NCI-H1694 (cell line): Measurements from ENCODE around the gene SMPD2.
"Not testable (repeated sequence)": the region's sequence is repeated elsewhere in the genome, so short reads cannot be mapped to it uniquely, and the experiment has no call there.

Experiments used
- DNase-seq: peaks from one replicate; lab custom pipeline; 2025; lab: John Stamatoyannopoulos, UW

The SMPD2 gene

DNA sequence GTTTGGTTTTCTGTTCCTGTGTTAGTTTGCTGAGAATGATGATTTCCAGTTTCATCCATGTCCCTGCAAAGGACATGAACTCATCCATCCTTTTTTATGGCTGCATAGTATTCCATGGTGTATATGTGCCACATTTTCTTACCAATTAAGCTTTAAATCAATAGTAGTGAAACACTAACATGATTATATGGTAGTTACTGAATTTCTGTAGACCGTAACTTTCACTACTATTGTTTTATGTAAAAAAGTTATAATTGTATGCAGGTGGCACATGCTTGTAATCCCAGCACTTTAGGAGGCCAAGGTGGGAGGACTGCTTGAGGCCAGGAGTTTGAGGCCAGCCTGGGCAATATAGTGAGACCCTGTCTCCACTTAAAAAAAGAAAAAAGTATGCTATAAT lies 20.7 kb downstream of the SMPD2 start:
- not testable (repeated sequence) for DNase-seq

DNA sequence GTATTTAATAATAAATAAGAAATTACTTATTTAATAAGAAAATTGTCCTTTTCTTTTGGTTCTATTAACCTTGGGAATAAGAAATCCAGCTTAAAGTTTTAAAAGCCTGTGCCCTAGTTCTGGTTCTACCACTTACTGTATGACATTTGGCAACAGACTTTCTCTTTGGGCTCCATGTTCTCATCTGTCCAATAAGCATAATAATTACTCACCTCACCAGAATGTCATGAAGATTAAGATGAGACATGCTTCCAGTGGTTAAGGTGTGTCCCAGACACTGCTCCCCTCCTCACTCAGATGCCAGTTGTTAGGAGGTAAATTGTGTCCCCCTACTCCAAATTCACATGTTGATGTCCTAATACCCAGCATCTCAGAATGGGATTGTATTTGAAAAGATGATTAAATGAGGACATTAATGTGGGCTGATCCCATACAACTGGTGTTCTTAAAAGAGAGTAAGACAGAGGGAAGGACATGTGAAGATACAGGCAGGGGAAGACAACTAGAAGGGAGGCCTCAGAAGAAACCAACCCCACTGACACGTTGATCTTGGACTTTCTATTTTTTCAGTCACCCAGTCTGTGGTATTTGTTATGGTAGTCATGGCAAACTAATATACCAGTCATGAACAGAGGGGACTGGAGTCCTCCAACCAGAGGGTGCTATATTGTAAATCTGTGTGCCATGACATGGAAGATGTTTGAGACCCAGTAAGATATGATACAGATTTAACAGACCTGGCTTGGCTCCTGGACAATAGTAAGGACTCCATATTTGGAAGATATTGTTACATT lies 21.4 kb downstream of the SMPD2 start:
- DNase-seq = no peak

DNA sequence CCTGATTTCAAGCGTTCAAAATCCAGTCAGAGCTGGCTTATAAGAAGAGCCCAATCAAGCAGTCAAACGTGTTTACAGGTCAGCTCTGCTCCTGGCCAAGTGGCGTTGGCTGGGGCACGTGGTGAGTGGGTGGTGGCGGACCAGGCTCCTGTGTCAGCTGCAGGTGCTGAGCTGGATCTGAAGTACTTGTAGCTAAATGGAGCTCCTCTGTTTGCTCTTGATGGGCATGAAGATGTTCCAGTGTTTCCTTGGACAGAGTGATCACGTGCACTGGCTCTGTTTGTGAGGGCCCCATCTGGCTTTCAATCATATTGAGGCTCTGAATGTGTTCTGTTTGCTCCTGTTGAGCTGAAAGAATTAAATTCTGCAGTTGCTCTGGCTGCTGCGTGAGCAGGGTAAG lies 25.2 kb downstream of the SMPD2 start:
- no peak for DNase-seq

DNA sequence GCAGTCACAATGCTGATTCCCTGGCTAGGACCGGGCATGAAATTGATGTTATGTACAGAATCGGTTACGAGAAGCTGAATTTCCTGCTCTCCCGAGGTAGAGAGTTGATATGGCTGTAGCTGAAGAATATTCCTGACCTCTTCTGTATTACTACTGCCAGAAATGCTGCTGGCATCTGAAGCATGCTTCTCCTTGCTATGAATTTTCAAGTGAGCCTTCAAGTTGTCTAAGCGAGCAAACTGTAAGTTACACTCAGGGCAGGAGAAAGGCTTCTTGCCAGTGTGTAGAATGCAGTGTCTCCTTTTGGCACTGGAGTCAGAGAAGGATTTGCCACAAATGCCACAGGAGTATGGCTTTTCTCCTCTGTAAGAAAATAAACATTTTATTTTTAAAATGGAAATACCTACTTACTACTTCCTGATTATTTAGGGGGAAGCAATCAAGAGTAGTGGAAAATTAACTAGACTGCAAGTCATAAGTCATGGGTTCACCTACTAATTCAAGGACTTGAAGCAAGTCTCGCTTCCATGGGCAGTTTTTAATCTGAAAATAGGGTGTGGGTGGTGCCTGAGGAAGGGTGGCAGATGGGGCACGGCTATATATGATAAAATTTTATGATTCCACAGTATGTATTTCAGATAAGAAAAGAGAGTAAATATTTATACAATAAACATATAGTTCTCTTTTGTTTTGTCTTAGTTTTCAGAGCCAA lies 25.8 kb downstream of the SMPD2 start:
- DNase-seq = no peak

DNA sequence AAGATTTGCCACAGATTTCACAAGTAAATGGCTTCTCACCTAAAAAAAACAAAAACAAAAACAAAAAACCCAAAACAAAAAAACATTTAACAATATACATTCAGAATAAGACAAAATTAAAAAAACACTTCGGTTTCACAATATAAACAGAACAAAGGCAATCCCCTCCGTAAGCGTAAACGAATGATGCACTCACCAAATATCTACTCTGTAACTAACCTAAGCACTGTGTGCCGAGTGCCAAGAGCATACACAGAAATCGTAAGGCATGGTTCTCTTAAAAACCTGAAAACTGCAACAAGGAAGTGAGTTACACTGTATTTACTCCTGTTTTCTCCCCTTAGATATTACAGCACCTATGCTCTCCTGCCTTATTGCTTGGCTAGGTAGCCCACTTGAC lies 27.2 kb downstream of the SMPD2 start:
- DNase-seq = no peak

DNA sequence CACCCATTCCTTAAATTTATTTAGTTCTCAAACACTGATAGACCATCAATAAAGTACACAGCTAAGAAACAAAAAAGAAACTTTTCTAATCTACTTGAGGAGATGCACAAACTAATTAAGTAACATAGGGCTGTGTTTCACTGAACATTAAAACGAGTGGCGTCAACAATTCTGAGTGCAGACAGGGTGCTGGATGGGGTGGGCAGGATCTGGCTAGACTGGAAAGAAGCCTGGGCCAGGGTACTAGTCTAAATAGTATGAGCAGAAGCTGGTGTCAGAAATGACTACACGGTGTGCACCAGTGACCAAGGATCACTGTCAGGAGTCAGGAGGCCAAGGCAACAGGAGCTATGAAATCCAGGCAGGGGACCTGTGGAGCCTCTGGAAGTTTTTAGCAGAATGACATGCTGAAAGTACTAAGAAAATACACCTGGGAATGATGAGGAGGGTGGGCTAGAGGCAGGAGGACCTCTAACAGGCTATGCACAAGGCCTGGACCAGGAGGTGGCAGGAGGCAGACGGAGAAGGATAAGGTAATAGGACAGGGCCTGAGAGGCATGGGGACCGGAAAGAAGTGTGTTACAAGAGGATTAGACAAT lies 29.2 kb downstream of the SMPD2 start:
- no peak for DNase-seq

DNA sequence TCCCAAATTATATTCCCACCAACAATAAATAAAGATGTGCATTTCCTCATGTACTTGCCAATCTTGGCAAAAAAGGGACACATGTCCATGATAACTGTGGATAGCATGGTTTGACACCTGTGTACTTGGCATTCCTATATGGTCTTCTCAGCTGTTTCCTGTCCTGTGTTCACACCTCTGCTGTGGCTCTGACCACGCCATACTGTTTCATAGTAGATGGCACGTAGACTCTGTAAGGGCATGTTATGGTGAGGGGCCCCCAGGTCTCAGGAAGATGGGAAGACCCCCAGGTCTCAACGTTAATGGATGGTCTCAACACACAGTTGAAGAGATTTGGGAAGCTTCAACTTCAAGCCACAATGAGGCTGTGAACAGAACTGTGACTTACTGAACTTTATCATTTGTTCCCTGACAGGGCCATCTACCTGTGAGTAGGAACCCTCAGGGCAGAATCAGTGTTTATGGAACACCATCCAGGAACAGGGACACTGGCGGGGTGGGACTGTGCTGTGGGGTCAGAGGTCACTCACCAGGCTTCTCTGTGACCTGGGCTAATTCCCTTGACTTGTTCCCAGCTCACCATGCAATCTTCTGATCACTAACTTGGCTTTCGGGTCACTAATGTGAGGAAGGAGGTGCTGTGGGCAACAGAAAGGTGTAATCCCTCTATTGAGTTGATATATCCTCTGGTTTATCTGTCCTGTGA lies 30.7 kb downstream of the SMPD2 start:
- DNase-seq = no peak

DNA sequence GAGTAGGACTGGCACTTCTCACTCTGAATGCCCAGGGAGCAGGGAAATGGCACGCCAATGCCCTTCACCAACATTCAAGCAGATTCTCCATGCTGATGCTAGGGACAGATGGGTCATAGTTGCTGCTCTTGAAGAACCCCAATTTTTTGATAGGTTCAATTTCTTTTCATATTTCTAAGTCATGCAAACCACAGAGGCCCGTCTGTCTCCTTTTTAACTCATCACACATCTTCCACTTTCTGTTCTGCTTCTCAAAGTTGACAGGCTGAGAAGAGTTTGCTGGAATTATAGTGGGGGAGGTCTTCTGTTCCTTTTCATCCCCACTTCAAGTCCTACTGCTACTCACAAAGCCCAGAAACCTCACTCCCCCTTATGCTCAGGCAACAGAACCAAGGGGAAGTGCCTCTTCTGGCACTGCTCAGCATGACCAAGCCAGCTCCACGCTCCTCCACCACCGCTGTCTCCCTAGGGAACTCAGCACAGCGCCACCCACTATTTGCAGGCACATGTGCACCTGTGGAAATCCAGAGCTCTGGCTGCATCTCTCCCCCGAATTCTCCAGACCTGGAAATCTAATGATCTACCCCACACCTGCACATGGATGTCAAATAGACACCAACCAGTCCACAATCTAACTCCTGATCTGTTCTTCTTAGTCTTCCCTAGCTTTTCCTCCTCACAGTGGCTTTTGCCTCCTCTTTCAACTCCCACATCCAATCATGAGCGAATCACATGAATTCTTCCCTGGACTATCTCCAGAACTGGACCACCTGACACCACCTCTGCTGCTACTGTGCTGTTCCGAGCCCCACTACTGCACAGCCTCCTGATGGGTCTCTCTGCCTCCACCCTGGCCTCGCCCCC lies 31.8 kb downstream of the SMPD2 start:
- DNase-seq = no peak

DNA sequence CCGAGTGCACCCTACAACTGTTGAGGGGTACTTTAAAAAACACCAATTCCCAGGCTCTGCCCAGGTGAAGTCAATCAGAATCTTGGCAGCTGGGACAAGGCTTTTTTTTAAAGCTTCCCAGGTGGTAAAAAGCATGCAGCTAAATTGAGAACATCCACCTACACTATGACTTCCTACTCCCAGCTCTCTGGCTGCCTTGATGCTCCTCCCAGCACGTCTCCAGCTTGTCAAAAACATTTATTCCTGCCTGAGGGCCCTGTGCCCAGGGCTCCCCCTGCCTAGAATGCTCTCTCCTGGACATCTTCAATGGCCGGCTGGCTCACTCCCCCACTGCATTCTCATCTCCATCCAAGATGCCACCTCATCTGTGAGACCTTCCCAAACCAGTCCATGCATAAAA lies 32.6 kb downstream of the SMPD2 start:
- no peak for DNase-seq

DNA sequence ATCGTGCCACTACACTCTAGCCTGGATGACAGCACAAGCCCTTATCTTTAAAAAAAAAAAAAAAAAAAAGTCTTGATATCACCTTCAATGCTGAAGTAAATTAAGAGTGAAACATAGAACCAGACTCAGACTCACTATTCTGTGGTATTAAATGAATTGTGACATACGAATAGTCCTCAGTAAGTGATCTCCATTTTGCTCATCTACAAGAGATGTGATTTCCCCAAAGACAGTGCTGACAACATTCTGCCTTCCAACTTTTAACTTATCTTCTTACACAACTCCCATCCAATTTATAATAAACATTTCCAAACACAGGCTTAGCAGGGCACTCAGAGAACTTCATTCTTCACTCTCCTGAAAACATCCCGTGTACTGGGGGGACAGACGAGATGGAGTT lies 34.5 kb downstream of the SMPD2 start:
- DNase-seq = no peak

DNA sequence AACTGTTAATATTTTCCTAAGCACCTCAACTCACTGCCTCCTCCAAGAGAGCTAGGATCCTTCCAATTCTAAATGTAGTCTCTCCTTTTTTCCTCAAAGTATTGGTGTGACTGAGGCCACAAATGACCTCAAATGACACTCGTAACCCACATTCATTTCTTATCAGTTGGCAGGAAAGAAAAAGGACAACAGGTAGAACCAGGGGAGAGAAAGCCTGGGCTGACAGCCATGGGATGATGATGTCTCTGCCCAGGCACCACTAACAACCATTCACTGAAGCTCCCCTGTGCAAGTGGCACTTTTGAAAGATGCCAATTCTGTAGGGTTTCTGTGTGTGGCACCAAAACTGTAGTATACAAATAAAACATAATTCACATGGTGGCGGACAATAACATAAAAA lies 35.1 kb downstream of the SMPD2 start:
- DNase-seq = no peak

DNA sequence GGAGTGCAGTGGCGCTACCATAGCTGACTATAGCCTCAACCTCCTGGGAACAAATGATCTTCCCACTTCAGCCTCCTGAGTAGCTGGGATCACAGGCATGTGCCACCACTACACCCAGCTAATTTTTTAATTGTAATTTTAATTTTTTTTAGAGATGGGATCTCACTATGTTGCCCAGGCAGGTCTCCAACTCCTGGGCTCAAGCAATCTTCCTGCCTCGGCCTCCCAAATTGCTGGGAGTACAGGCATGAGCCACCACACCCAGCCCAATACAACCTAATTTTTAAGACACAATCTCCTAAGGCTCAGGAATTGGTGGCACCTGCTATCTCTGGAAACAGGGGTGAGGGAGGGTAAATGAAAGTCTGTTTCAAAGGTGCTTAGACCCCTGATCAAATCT lies 36.7 kb downstream of the SMPD2 start:
- DNase-seq = no peak

DNA sequence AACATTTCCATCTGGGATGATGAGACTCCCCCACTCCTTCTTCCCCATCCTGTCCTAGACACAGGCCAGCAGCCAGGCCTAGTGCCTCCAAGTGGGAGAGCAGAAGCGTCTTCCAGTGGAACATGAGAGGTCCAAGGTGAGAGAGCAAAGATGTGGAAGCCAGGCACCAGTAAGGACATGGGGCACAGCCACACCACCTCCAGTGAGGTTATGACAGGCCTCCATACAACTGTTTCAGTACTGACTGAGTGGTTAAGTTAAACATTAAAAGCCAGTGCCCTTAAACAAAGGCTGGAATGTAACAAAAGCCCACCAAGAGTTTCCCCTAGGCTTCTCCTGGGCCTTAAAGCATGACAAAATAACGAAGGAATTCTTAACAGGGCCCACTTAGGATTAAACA lies 37.2 kb downstream of the SMPD2 start:
- no peak for DNase-seq

DNA sequence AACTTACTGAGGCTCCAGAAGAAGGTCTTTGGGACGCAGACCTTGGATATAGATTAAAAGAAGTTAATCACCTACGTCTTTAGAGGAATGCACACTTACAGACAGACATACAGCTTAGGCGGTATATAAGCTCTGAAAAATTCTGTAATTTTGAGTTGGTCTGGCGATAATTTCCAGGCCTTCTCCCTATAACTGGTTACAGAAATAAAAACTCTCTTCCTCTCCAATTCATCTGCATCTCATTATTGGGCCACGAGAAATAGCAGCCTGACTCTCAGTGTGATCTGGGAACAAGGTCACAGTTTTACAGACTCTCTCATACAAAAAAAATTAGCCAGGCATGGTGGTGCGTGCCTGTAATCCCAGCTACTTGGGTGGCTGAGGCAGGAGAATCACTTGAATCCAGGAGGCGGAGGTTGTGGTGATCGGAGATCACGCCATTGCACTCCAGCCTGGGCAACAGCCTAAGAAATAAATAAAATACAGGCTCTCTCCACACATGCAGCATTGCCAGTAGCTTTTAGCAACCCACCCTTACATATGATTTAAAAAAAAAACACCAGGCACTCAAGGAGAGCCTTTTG lies 37.8 kb downstream of the SMPD2 start:
- DNase-seq = no peak

DNA sequence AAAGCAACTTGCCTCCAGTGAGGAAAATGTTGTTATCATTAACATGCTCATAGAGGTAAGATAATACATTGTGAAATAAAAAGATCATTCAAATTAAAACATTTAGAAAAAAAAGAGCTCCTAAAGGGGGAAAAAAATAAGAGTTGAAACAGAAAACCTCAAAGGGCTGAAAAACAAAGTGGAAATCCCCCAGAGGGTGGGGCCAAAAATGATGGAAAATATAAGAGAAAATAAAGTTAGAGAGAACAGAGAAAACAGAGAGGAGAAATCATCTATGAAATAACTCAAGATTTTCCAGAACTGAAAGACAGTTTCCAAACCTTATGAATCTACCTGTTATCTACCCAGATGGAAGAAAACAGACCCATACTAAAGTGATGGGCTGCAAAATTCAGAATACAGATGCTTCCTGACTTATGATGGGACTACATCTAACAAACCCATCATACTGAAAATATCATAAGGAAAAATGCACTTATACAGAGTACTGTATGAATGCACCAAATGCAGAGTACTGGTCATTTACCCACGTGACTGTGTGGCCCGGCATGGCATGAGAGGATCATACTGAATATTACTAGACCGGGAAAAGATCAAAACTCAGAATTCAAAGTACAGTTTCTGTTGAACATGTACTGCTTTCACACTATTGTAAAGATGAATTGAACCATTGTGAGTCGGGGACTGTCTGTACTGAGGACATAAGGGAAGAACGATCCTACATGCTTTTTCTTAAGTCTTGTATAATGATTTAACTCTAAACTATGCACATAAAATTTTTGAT lies 38.5 kb downstream of the SMPD2 start:
- DNase-seq = no peak

DNA sequence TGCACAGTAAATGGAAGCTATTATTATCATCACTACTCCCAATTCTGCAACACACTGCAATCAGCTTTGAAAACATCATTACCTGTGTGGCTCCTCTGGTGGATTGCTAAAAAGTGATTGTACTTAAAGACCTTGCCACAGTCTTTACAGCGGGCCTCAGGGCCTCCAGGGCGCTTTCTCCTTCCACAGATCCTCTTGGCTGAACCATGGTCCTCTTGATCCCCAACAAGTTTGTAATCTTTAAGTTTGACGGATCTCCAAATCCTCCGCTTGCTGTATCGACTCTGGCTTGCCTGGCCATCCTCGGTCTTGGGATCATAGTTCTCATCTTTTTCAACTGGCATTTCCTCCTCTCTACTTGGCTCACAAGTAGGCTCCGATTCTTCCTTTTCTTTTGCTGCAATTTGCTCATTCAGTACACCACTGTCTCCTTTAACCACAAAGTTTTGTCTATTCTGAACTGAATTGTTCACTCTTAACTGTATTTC lies 40.5 kb downstream of the SMPD2 start:
- DNase-seq = no peak

DNA sequence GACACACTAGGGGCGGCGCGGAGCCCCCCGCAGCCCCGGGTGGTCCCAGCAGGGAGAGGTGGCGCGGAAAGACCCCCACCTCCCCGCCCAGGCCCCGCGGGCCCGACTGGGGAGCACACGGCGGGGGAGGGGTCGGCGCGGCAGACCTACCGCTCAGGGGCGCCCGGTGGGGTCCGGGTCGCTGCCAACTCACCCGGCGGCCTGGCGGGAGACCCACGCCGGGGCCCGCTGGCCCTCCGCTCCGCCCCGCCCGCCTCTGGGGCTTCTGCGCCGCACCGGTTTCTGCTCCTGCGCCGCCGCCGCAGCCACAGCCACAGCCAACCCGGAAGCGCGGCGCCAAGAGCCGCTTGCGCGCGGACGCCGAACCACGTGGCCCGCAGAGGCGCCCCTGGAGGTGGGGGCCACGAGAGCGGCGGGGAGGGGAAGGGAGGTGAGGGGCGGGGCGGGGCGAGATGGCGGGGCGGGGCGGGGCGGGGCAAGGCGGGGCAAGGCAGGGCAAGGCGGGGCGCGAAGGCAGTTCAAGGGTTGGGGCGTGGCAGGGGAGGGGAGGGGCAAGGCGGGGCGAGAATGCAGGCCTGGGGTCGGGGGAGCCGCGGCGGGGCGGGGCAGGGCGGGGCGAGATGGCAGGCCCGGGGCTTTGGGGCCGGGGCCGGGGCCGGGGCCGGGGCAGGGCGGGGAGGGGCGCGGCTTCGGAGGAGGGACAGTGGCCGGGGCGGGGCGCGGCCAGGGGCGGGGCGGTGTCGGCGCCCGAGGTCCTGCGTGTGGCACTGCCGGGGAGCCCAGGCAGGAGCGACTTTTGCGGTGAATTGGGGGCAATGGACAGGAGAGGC lies 42.6 kb downstream of the SMPD2 start, which contains the start of gene ZBTB24:
ZBTB24 (minus strand) TSS at position 315 of the 830 bp plus-strand sequence. CDS start 1,193 bp downstream, outside the sequence.
- DNase-seq = peak; percentile 80

DNA sequence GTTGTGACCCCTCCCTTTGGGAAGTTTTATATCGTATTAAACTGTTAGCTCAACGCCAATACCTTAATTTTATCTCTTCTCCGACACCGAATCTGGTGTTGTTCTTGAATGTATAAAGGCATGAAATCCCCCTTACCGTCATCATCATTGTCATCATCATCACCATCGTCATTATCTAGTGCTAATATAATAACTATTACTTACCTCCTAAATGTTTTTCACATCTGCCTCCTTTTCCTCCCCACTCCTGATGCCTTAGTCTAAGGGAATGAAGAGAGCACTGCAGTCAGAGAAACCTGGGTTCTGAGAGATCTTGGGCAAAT lies 43.2 kb downstream of the SMPD2 start:
- no peak for DNase-seq

DNA sequence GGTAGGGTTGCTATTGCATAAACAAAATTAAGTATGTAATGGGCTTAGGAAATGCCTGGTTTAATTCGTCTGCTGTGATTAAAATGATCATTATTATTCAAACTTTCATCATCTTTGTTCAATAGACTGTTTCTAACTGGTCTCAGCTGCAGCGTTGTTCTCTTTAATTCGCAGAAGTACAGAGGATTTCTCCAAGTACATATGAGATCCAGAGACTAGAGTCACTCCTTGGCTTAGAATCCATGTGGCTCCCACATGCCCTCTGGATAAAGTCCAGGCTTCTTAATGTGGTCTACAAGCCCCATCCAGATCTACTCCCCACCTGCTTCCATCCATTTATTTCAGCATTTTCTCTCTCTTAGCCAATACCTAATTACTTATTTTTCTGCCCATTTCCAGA lies 43.6 kb downstream of the SMPD2 start:
- no peak for DNase-seq
